GM21786 (cell line): Measurements from ENCODE around the gene SEMA3C.

ENCODE experiments used
- ATAC-seq: cut with Tn5 transposase; IDR thresholded peaks from one replicate; pipeline ENCODE4 v1.9.1; 2021; ENCODE audit not compliant: unreplicated experiment

Gene SEMA3C

GRCh38 chr7:80918909-80919721, at the start of gene SEMA3C:
Gene SEMA3C (minus strand): TSS chr7:80919051. CDS start chr7:80916781, 2,270 bp downstream.
- ATAC-seq: peak; percentile 73

GRCh38 chr7:80968606-80969005, 49.8 kb upstream of the SEMA3C start:
- no peak for ATAC-seq

- ATAC-seq: no peak
Measured at GRCh38 chr7:80967917-80968297, 49.1 kb upstream of the SEMA3C start.

GRCh38 chr7:80967071-80967916, 48.4 kb upstream of the SEMA3C start:
- no peak for ATAC-seq

GRCh38 chr7:80960244-80960795, 41.5 kb upstream of the SEMA3C start:
- no peak for ATAC-seq

GRCh38 chr7:80957226-80957777, 38.5 kb upstream of the SEMA3C start:
- no peak for ATAC-seq

GRCh38 chr7:80954191-80954590, 35.3 kb upstream of the SEMA3C start:
- no peak for ATAC-seq

GRCh38 chr7:80950550-80950967, 31.7 kb upstream of the SEMA3C start:
- no peak for ATAC-seq

- ATAC-seq: no peak
Measured at GRCh38 chr7:80949449-80949848, 30.6 kb upstream of the SEMA3C start.

GRCh38 chr7:80946858-80947257, 28.0 kb upstream of the SEMA3C start:
- ATAC-seq: no peak

GRCh38 chr7:80945976-80946375, 27.1 kb upstream of the SEMA3C start:
- ATAC-seq: no peak

- no peak for ATAC-seq
Measured at GRCh38 chr7:80943342-80943741, 24.5 kb upstream of the SEMA3C start.

- no peak for ATAC-seq
Measured at GRCh38 chr7:80942261-80943041, 23.6 kb upstream of the SEMA3C start.

GRCh38 chr7:80941208-80941758, 22.4 kb upstream of the SEMA3C start:
- ATAC-seq: no peak

- ATAC-seq: no peak
Measured at GRCh38 chr7:80940539-80941207, 21.8 kb upstream of the SEMA3C start.

- ATAC-seq: no peak
Measured at GRCh38 chr7:80937336-80937735, 18.5 kb upstream of the SEMA3C start.

GRCh38 chr7:80935991-80936780, 17.3 kb upstream of the SEMA3C start:
- no peak for ATAC-seq

- ATAC-seq: no peak
Measured at GRCh38 chr7:80934321-80934720, 15.5 kb upstream of the SEMA3C start.

- ATAC-seq: no peak
Measured at GRCh38 chr7:80932536-80932935, 13.7 kb upstream of the SEMA3C start.
